ENCODE results near the gene RAB22A. TPM values are rescaled to one million over a fixed set of nuclear protein-coding genes. Genes with fewer than 3 reads are reported as not detected.

Gene RAB22A
- total and polyA plus RNA-seq, 2 of the 4 experiments (the other 2 are of a cell fraction): 8.2 to 8.4 TPM

DNA sequence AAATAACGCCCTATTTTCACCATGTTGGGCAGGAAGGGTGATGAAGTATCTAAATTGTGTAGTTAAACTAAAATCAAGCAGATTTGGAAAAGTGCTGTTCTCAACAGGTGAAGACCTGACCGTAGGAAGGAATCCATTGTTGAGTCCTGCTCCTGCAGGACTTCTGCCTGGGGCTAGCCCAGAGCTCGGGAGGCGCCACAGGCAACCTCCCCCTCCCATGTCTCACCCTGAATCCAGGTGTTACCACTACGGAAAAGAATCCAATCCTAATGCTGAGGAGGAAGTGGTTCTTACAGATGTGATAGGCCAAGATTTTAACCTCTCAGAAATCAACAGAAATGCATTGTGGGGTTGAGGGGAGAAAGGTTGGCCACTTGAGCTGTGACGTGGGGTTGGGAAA is 30.2 kb downstream of the RAB22A start:
- H3K36me3 ChIP-seq (ENCODE audit: control insufficient read depth, insufficient read depth, low read length): peaks cover 2% of the 10 kb centered on the region; the same call in 1 of the 2 replicates
- H2AFZ ChIP-seq (replicated peaks; ENCODE audit: low read length, poor library complexity): no peak overlapping the region
- peaks cover 58 to 79% of the 10 kb centered on the region in 2 experiments for H3K79me1 ChIP-seq (ENCODE audit: low read depth in 1 of 2, low read length in 2 of 2)
- no peak overlapping the region for H2BK15ac ChIP-seq (ENCODE audit: low read depth, low read length)
- no peak overlapping the region for H3K9ac ChIP-seq (ENCODE audit: low read depth, low read length)
- intact Hi-C loops (cut with micrococcal nuclease) (no loop called here), in situ Hi-C loops (cut with MboI; ENCODE audit: low sequenced_read_pairs) (no loop called here), dilution Hi-C loops (cut with HindIII; ENCODE audit: low sequenced_read_pairs, unreplicated experiment) (no loop called here)
- ChIA-PET POLR2A (ENCODE audit: unreplicated experiment) (no interaction called here), CTCF (no interaction called here)
- H3K9me3 ChIP-seq (ENCODE audit: control insufficient read depth, insufficient read depth, low read length): no peaks in the 10 kb centered on the region
- no peak overlapping the region for H2AK9ac ChIP-seq (replicated peaks; ENCODE audit: low read depth, low read length, poor library complexity)
- no peak overlapping the region for H2BK20ac ChIP-seq (ENCODE audit: low read depth, low read length)
- H3K27ac ChIP-seq (ENCODE audit: insufficient read depth, low read length): no peak overlapping the region
- H3K18ac ChIP-seq (ENCODE audit: low read depth, low read length): no peak overlapping the region
- no peak overlapping the region for H3K4me2 ChIP-seq (ENCODE audit: low read depth, low read length)
- H3K4me1 ChIP-seq (ENCODE audit: control insufficient read depth, insufficient read depth, low read length): peaks cover 19% of the 10 kb centered on the region
- no peak overlapping the region for H2BK120ac ChIP-seq (ENCODE audit: low read depth, low read length)
- no peak overlapping the region for H4K8ac ChIP-seq (ENCODE audit: low read depth in 2 of 2, low read length in 2 of 2)
- ATAC-seq (ENCODE audit: low read depth): no peak
- no peak overlapping the region for H3K23ac ChIP-seq (ENCODE audit: low read depth, low read length)
- no peak overlapping the region for H3K4ac ChIP-seq (ENCODE audit: low read depth, low read length)
- no peak overlapping the region for H2BK5ac ChIP-seq (ENCODE audit: low read depth, low read length, poor library complexity, severe bottlenecking)
- no peak overlapping the region for H2AK5ac ChIP-seq (ENCODE audit: low read depth, low read length)
- no peak overlapping the region for H3K4me3 ChIP-seq (ENCODE audit: insufficient read depth, low read depth, low read length)
- H4K20me1 ChIP-seq (ENCODE audit: insufficient read depth, low read length): peaks cover 31% of the 10 kb centered on the region; the same call in 1 of the 2 replicates
- no peaks in the 10 kb centered on the region for H3K27me3 ChIP-seq (ENCODE audit: control insufficient read depth, insufficient read depth, low read length)
- no peak overlapping the region for H4K5ac ChIP-seq (ENCODE audit: low read depth, low read length)
- H4K91ac ChIP-seq (ENCODE audit: insufficient read depth, low read depth, low read length): no peak overlapping the region
- no peak overlapping the region for H3K56ac ChIP-seq (ENCODE audit: extremely low read depth, insufficient read depth, low read length)
- TF ChIP-seq POLR2A (IDR thresholded peaks at IDR 0.05; ENCODE audit: low read depth, low read length) (no peak), MXI1 (IDR thresholded peaks at IDR 0.05; ENCODE audit: borderline replicate concordance, low read depth, low read length) (no peak), MAZ (IDR thresholded peaks at IDR 0.05; ENCODE audit: borderline replicate concordance, low read depth, low read length) (no peak), CHD1 (IDR thresholded peaks at IDR 0.05; ENCODE audit: low read depth, low read length) (no peak), RAD21 (IDR thresholded peaks at IDR 0.05; ENCODE audit: low read length) (no peak)
- TF ChIP-seq, protein P1, sequence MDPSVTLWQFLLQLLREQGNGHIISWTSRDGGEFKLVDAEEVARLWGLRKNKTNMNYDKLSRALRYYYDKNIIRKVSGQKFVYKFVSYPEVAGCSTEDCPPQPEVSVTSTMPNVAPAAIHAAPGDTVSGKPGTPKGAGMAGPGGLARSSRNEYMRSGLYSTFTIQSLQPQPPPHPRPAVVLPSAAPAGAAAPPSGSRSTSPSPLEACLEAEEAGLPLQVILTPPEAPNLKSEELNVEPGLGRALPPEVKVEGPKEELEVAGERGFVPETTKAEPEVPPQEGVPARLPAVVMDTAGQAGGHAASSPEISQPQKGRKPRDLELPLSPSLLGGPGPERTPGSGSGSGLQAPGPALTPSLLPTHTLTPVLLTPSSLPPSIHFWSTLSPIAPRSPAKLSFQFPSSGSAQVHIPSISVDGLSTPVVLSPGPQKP (IDR thresholded peaks at IDR 0.05; ENCODE audit: borderline replicate concordance, low read depth, low read length): no peak
- H3K14ac ChIP-seq (replicated peaks; ENCODE audit: low read depth, low read length): peak overlapping the region; percentile 35; the same call in 1 of the 2 replicates
- BruUV-seq (replicated peaks): no TSS peak
- H3K9me1 ChIP-seq (ENCODE audit: insufficient read depth, low read length): peaks cover 27% of the 10 kb centered on the region
- no peak for DNase-seq
- WGBS, 2 experiments (ENCODE audit: extremely low coverage in 2 of 2, insufficient read length in 1 of 2): no CpG with 5 or more reads among the region's 6 CpGs

All from IMR-90 (cell line).